HL-60 (cell line): ENCODE data around the gene EXOC4.

Experiments used
- DNase-seq, 2 experiments: peaks; one replicate each; pipeline ENCODE4 v3.0.0-alpha.2; 2010 to 2020; ENCODE audit warnings: low read depth in 1 of 2, low spot score in 1 of 2
- H3K27ac ChIP-seq: fragments of 250-450 bp; sonication (Bioruptor Pico); replicated peaks from 2 replicates; pipeline ENCODE4 v1.5.1; 2020; ENCODE audit warnings: mild to moderate bottlenecking, moderate library complexity
- H3K27me3 ChIP-seq: fragments of 250-450 bp; sonication (Bioruptor Pico); 2 replicates; pipeline ENCODE4 v1.5.1; 2021; ENCODE audit warnings: mild to moderate bottlenecking, moderate library complexity; ENCODE audit not compliant: insufficient read depth, poor library complexity, severe bottlenecking
- H3K4me3 ChIP-seq: replicated peaks from 2 replicates; pipeline ENCODE4 v1.5.1; 2011; ENCODE audit warnings: mild to moderate bottlenecking, control low read depth, low read length; ENCODE audit not compliant: insufficient read depth
- CTCF ChIP-seq: IDR thresholded peaks from one replicate; pipeline ENCODE4 v1.5.1; 2011; ENCODE audit warnings: low read length, control low read depth, inconsistent platforms; ENCODE audit not compliant: insufficient read depth
- GABPA ChIP-seq: IDR thresholded peaks from 2 replicates; pipeline ENCODE4 v1.6.1; 2012; ENCODE audit warnings: low read depth
- POLR2AphosphoS5 ChIP-seq: IDR thresholded peaks from 2 replicates; pipeline ENCODE4 v1.6.1; 2012; ENCODE audit warnings: low read depth
- REST ChIP-seq: IDR thresholded peaks from 2 replicates; pipeline ENCODE4 v1.6.1; 2012; ENCODE audit warnings: low read depth; ENCODE audit not compliant: insufficient replicate concordance
- SPI1 ChIP-seq: IDR thresholded peaks from 2 replicates; pipeline ENCODE4 v1.6.1; 2012; ENCODE audit warnings: low read depth, mild to moderate bottlenecking, borderline replicate concordance

The EXOC4 gene

GRCh38 chr7:133771788-133772419 lies 519.0 kb downstream of the EXOC4 start:
- TF ChIP-seq GABPA (no peak), POLR2AphosphoS5 (no peak), SPI1 (no peak), REST (no peak)
- no peak for DNase-seq

GRCh38 chr7:133773601-133774000 lies 520.7 kb downstream of the EXOC4 start:
- no peak for DNase-seq
- no peak overlapping the region for H3K4me3 ChIP-seq
- no peak overlapping the region for H3K27ac ChIP-seq
- no peaks in the 10 kb centered on the region for H3K27me3 ChIP-seq
- no peak for TF ChIP-seq GABPA
- no peak for TF ChIP-seq POLR2AphosphoS5
- TF ChIP-seq REST = no peak
- TF ChIP-seq CTCF = no peak
- TF ChIP-seq SPI1 = no peak

More at GRCh38 chr7:133771788-133772419, 519.0 kb downstream of the EXOC4 start:
- no peak overlapping the region for H3K27ac ChIP-seq
- H3K4me3 ChIP-seq = no peak overlapping the region
- H3K27me3 ChIP-seq = no peaks in the 10 kb centered on the region

GRCh38 chr7:133775201-133775600 lies 522.3 kb downstream of the EXOC4 start:
- Histone ChIP-seq H3K4me3 (no peak overlapping the region), H3K27ac (no peak overlapping the region), H3K27me3 (no peaks in the 10 kb centered on the region)
- TF ChIP-seq POLR2AphosphoS5 (no peak), SPI1 (no peak), REST (no peak), CTCF (no peak), GABPA (no peak)
- DNase-seq = no peak
